ENCODE data around the gene PRKAR1A.

PRKAR1A gene

DNA sequence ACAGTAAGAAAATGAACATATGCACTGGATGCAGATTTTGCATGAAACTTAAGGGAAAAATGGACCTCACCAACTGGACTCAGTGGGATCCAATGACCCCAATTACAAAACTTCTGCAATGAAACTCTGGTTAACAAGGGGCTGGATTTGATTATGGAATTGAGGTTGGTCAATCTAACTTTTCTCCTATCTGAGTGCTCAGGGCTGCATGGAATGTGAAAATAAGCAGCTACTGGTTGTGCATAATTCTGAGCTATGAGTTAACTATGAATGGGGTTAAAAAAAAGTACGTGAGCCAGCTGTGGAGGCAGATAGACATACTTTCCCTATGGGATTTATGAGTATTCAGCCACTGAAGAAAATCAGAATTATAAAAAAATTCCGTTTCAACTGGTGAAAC lies 79.8 kb downstream of the PRKAR1A start:
- no peak for DNase-seq (ENCODE audit: low read depth)
- no peak for TF ChIP-seq CTCF (IDR thresholded peaks at IDR 0.05; ENCODE audit: low read length, missing control alignments)
- H3K4me3 ChIP-seq (replicated peaks; ENCODE audit: low read depth, low read length) = no peak overlapping the region

DNA sequence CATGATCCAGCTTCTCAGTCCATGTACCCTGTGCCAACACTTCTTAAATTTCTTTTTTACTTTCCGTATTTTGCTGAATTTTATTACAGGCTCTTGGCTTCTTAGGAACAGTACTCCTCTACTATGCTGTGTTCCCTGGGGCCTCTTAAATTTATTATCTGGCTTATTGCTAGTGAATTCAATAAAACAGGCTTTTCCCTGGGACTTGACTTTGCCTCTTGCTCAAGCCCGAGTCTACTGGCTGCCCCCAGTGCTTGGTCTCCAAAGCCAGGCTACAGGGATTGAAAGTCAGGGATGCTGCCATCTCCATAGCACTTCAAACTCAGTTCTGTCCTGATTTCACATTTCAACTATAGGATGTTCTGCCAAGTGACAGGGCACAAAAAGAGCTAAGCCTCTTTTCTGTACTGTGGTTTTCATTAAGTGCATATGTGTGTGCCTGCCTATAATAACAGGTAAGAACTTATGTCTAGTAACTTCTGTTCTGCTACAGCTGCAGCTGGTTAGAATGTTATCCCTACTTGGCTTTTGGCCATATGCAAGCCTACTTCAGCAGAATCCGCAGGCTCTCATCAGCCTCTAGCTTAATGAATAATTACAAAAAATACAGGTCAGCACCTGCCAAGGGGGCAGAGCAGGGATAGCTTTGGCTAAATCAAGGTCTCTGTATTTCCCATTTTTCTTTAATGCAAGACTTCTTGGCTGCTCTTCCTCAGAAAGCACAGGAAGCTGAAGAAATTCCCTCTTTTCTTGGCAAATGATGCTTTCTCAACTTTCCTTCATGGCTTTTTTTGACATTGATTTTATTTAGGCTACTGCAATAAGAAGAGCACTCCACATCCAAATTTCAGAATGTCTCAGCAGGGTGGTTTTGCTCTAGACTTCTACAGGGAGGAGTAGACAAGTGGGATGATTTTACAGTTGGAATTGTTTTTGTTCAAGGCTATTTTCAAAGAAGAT lies 80.7 kb downstream of the PRKAR1A start:
- no peak for TF ChIP-seq CTCF (IDR thresholded peaks at IDR 0.05; ENCODE audit: low read length, missing control alignments)
- no peak overlapping the region for H3K4me3 ChIP-seq (replicated peaks; ENCODE audit: low read depth, low read length)
- DNase-seq (ENCODE audit: low read depth) = no peak

DNA sequence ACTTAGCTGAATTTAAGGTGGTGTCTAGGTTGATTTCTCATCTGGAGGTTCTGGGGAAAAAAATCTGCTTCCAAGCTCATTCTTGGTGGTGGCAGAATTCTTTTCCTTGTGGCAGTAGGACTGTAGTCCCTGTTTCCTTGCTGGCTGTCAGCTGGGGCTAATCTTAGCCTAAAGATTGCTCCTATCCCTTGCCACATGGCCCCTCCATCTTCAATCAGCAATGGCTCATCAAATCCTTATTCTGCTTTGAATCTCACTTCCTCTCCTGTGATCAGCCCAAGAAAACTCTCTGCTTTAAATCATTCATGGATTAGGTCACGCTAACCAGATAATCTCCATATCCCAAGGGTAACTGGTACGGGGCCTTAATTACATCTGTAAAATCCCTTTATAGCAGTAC lies 82.3 kb downstream of the PRKAR1A start:
- H3K4me3 ChIP-seq (replicated peaks; ENCODE audit: low read depth, low read length) = no peak overlapping the region
- no peak for DNase-seq (ENCODE audit: low read depth)
- no peak for TF ChIP-seq CTCF (IDR thresholded peaks at IDR 0.05; ENCODE audit: low read length, missing control alignments)

DNA sequence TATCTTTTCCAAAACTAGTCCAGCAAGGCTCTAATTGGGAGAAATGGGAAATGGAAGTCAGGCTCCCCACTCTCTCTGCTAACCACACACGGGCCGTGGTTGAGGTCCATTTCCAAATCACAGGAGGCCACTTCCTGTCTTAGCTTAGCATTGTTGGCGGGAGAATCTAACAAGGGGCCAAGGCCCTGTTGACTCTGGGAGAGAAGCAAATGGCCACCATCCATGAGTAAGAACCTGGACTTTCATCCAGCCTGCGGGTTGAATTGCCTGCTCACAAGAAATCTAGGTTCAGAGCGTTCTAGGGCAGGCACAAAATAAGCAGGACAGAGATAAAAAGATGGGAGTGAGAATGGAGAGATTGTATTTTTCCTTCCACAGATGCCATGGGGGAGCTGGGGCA lies 83.3 kb downstream of the PRKAR1A start:
- H3K4me3 ChIP-seq (replicated peaks; ENCODE audit: low read depth, low read length) = no peak overlapping the region
- TF ChIP-seq CTCF (IDR thresholded peaks at IDR 0.05; ENCODE audit: low read length, missing control alignments) = no peak
- DNase-seq (ENCODE audit: low read depth) = no peak

DNA sequence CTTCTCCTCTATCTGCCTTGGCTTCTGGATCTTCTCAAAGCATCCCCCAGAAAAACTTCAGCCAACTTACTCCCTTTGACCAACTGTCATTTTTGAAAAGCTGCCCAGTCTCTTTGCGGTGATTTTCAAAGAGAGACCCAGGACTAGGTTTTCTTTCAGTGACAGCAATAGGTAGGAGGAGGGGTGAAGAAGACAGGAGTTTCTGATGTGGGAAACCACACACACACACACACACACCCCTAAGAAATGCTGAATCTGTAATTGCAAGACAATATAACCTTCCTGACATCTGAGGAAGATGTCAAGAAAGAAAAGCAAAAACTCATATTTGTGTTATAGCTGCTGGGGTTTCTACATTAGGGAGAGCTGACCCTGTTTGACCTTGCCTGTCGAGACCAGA lies 83.8 kb downstream of the PRKAR1A start:
- DNase-seq (ENCODE audit: low read depth) = no peak
- H3K4me3 ChIP-seq (replicated peaks; ENCODE audit: low read depth, low read length) = no peak overlapping the region
- TF ChIP-seq CTCF (IDR thresholded peaks at IDR 0.05; ENCODE audit: low read length, missing control alignments) = no peak

DNA sequence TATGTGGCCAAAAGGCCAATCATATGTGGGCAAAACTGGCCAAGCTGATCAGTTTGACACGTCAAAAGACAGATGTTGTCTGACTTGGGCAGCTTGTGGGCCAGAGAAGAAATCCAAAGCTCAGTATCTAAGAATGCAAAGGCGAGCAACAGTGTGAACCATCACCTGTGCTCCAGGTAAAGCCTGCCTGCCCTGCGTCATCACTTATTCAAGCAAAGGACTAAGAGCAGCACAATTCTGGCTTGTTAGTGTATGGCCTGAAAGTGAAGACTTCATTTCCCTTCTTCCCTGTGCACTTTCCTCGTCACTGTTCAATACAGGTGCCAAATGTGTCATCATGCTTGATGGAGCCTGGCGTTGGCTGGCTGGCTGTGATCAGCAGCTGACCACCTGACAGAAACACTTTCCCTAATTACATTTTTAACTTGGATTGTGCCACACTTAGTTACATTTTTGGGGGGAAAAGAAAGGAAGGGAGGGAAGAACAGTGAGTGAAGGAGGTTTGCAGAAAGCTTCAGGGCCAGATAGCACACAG lies 84.2 kb downstream of the PRKAR1A start:
- no peak for TF ChIP-seq CTCF (IDR thresholded peaks at IDR 0.05; ENCODE audit: low read length, missing control alignments)

More for the DNA sequence above, 84.2 kb downstream of the PRKAR1A start:
- no peak for DNase-seq (ENCODE audit: low read depth)
- H3K4me3 ChIP-seq (replicated peaks; ENCODE audit: low read depth, low read length) = no peak overlapping the region
